EH (cell line): ENCODE measurements around the gene RPS6KA2.

ENCODE experiments used
- DNase-seq: peaks from one replicate; pipeline ENCODE4 v3.0.0-alpha.2; 2015; ENCODE audit warnings: low read depth

RPS6KA2 gene

DNA sequence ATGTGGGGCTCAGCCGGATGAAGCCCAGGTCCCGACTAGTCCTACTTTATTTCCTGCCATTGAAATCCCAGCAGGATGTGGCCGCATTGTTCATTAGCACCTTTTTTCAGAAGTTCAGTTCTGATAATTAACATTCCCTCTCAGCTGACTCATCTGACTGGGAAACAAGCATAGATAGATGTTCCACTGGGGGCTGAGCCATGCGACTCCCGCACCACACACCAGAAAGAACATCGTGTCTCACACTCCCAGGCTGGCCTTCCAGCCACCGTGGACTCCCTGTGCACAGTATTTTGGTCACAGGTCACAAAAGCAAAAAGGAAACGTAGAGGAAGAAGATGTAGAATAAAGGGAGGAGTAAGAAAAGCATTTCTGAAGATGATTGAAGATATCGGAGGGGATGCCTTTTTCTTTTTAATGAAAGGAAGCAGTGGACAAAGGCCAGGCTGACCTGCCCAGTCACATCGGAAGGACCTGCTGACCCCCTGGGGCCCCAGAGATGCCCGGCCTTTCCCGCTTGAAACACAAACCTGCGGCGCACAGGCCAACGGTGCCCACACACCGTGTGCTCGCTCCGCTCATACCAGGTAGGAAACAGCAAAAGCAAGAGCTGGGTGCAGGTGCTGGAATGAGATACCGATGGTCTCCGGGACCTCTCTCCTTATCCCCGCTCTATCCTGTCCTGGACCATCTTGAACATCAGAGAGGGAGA, 11.8 kb downstream of the RPS6KA2 start:
- peak; percentile 67 for DNase-seq

DNA sequence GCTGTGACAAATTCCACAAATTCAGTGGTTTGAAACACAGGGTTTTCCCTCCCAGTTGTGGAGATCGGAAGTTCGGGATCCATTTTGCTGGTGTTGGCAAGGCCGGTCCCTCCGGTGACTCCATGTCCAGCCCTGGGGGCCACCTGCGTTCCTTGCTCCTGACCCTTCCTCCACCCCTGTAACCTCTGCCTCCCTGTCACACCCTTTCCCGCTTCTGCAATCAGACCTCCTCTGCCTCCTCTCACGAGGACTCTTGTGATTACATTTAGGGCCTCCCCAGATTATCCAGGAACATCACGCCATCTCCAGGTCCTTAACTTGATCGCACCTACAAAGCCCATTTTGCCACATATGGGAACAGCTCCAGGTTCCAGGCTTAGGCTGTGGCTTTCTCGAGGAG, 12.5 kb downstream of the RPS6KA2 start:
- DNase-seq = no peak

DNA sequence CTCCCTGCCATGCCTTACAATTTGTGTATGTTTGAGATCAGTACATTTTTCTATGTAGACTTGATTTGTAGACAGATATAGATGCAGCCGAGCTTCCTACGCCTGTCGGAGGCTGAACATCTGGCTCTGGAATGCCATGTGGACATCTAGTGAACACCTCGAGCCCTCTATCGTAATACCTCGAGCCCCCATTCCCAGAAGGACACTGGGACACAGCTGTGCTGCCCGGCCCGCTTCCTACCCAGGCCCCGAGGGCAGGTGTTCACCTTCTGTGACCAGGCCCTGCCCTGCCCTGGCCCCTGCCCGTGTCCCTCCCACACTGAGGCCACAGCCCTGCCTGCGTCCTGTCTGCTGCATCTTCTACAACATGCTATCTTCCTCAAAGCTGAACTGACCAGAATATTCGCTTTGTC, 12.9 kb downstream of the RPS6KA2 start:
- no peak for DNase-seq

DNA sequence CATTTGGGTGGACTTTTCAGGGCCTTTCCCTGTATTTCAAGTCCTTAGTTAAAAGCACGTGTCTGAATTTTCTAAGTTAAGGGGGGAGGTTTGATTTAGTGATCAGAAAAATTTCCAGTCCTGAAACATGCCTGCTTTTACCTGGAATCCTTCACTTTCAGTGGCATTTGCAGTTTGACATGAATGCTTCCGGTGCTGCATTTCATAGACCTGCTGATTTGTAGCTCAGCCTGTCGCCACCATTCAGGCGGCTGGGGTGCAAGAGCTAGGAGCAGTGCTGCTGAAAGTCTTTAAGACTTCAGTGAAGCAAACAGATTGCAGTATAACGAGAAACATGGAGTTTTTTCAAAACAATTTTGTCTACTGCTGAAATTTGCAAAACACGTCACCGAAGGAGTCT, 14.0 kb downstream of the RPS6KA2 start:
- DNase-seq = no peak

DNA sequence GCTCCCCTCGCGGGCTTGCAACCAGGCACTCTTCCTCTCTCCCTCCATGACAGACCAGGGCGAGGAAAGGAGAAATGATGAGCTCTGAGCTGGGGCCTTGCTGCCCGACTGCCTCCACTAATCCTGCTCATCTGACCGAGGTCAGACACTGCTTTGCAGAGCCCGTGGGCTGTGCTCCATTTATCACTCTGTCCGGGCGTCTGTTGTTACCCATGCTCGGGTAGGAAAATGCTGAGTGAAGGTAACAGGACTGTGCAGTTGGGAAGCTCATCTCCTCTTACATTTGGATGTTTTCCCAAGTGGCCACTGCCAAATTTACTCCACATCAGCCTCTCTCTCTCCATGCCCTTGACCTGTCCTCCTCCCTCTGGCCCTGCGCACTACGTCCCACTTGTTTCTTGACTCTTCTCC, 14.6 kb downstream of the RPS6KA2 start:
- DNase-seq = no peak

DNA sequence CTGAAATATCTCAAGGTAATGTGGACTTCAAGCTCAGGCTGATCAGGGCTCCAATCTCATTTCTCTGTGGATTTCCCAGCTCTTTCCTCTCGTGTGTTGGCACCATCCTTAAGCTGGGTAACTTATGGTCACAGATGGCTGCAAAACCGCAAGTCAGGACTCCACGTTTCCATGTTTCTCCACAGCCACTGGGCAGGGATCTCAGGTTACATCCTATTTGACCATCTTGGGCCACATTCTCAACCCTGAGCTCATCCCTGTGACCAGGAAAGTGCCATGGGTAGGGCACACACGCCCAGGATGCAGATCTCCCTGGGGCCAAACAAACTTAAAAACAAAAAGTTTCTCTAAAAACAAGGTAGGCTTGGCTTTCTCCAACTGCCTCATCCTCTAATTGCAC, 15.4 kb downstream of the RPS6KA2 start:
- no peak for DNase-seq

DNA sequence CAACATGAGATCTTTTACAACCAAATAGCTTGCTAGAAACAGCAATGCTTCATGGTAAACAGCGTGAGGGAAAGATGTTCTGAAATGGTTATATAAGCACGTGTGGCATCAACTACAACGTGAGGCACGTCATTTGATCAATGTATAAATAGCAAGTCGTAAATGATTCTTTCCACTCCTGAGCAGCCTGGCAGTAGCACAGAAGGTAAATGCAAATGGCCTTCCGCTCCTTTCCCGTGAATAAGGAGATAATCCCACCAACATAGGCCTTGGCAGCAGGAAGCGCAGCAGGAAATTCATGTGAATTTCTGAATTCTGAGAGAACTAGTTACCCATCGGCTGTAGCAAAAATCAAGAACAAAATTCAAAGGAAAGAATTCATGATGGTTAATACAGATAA, 17.0 kb downstream of the RPS6KA2 start:
- no peak for DNase-seq

DNA sequence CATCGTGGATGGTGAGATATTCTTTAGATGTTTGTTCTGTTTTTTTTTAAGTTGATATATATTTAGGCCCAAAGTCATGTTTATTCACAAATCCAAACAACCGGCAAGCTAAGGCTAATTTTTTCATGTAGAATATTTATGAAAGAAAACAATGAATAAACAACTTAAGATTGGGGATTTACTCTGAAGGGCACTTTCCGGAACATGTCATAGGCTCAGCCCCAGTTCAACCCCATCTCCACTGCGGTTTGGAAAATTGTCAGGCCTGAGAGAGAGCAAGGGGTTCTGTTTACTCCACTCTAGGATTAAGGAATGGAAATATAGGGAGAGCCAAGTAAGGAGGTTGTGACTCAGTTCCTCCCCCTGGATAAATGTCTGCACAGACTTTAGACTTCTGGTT, 18.3 kb downstream of the RPS6KA2 start:
- no peak for DNase-seq

DNA sequence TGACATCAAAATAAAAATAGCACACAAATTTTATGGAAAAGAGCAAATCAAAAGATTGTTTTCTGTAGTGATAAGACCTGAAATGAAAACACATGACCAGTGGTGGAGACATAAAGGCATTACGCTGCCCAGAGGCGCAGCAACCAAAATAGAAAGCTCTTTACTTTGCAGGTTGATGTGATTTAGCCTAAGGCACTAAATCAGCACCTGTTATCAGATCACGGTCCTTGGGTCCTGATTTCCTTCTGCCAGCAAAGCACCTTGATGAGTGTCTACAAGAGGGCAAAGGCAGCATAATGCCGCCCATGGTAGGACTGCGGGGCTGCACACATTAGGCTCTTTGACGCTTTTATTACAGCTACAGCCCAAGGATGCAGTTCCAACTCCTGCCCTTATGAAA, 21.3 kb downstream of the RPS6KA2 start:
- no peak for DNase-seq

DNA sequence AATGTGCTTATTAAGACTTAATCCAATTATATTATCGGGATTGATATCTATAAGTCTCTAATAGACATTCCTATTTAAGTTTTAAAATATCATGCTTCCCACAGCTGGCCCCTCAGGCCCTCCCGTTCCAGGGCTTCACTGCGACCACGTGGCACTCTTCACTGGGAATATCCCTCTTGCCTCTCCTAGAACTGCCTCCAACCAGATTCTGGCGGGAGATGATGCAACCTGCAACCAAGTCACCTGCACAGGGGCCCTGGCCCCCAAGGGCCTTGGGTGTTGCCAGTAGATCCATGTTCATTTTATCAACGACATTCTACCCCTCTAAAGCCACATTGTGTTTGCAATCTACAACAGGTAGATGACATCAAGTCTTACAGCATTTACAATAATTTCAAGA, 22.1 kb downstream of the RPS6KA2 start:
- no peak for DNase-seq

DNA sequence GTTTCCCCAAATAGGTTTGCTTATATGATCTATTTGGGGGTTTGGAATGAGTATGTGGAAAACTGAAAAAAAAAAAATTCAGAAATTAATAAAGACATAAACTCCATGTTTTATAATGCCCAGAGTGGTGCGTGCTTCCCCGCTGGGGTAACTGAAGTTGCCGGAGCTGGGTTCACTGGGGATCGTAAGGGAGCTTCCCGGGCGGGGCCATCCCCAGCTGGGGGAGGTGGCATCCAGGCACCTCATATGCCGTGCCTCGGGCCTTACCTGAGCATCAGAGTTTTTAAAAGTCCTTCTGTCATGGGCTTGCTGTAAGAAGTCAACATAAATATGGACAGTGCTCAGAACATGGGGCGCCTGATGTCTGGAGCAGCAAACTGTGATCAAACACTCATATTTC, 22.7 kb downstream of the RPS6KA2 start:
- no peak for DNase-seq

DNA sequence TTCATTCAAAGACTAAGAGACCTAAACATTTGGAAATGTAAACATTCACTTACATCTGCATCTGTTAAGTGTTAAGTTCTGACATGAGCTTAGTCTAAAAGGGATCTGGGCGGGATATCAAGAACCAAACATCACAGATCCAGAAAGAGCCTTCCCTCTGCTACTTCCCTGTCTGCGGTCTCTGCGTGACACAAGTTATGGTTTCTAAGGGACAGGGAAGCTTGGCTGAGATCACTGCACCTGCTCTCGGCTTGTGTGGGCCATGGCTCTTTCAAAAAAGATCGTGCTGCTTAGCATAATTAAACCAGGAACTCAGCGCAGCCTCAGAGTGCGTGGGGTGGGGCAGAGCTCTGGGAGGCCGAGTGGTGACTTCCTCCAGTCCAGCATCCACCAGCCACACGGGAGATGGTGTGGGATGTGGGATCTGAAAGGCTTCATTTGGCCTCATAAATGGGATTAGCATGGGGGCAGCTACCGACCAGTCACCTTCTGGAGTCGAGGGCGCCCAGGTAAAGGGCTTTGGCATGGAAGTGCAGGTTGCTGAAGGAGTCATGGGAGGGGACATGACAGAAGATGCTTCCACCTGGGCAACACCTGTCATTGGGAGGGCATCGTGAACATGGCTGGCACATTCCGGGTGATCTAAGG, 23.9 kb downstream of the RPS6KA2 start:
- no peak for DNase-seq

DNA sequence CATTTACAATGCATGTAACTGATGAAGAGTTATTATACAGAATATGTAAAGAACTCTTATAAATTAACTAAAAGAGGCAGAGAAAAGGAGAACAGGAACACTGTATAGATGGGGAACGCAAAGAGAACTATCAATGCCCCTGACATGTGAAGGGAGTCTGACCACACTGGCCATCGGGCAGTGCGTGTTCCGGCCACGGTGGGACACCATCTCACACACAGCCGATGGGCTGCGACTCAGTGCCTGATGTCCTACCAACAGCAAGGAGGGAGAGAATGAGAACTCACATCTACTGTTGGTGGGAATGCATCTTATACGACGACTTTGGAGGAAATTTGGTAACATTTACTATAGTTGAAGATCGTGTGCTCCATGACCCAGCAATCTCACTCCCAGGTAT, 25.1 kb downstream of the RPS6KA2 start:
- no peak for DNase-seq

DNA sequence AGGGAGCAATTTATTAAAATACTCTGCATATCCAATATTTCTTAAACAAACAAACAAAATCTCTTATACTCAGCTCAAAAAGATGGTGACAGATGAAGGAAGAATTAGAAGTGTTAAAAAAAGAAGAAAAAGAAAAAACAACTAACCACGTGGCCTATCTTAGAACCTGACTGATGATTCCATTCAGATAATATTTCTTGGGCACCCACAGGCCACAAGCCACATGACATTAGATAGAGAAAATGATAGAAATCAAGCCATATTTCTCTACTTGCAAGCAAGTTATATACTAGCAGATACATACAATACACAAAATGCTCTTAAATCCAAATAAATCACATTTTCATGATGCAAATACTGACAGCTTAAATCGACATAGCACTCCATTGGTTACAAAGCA, 26.1 kb downstream of the RPS6KA2 start:
- DNase-seq = peak; percentile 56

DNA sequence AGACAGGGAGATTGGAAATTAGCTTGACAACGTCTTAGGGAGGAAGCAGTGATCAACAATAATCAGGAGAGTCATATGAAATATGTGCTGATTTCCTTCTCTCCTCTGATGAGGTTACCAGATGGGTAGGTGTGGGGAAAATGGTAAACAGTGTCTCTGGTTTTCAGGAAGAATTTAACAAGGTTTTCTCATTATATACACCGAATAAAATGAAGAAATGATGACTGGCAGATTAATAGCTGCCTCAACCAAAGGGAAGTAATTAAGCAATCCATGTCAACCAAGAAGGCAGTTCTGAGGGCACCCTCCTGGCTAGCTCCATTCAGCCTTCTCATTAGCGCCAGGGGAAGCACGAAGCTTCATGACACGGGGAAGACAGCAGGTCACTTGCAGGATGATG, 27.8 kb downstream of the RPS6KA2 start:
- DNase-seq = no peak

DNA sequence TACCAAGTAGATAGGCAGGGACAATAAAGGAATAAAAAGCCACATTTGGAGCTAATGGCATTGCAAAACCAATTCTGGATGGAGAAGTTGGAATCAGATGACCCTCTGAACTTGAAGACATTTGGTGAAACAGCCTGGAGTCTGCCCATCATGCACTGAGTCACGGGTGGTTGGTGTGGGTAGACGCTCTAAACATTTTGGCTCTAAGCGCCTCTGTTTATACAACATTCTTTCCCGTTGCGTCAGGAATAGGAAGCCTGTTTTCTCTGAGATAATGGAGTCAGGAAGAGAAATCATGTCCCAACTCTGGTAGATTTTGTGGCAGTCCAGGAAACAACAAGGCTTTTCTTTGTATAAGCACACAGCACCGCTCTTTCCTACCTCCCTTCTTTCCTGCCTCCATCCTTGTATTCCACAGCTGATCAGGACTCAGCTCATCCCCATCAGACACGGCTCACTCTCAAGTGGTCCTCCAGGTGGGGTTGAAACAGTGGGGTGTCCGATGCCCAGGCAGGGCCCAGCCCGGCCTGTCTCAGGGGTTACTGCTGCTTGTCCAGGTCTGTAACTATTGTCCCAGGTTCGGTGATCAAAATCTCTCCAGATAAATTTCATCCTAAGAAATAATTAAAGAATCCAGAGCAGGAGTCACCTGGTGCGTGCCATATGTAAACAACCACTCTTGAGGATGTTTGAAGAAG, 28.5 kb downstream of the RPS6KA2 start:
- peak; percentile 98 for DNase-seq

DNA sequence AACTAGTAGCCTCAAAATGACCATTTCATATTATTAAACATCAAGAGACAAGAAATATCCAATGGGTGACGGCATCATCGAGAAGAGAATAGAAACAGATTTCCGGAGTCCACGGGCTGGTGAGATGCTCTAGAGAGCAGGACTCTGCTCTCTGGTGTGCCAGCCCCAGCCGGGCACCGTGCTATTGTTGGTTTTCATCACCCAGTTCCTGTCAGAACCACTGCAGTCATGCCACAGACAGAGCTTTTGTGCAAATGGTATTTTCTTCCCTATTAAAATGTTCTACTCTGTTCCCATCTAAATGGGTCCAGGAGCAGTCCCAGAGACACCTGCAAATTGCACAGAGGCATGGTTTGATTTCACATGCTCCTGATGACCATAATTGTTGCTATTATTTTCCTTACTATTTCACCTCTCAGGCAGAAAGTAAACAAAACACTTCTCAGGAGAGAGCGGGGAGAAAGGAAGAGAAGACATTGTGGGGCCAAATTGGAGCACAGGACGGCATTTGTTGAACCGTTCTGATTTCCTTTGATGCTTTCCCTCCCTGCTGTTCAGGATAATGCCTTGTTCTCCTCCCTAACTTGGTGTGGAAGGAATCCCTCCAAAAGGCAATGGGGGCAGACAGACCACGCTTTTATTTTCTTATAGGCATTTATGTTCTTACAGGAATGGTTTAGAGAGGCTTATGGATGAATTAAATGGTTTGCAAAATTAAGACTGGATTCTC, 29.2 kb downstream of the RPS6KA2 start:
- DNase-seq = no peak

DNA sequence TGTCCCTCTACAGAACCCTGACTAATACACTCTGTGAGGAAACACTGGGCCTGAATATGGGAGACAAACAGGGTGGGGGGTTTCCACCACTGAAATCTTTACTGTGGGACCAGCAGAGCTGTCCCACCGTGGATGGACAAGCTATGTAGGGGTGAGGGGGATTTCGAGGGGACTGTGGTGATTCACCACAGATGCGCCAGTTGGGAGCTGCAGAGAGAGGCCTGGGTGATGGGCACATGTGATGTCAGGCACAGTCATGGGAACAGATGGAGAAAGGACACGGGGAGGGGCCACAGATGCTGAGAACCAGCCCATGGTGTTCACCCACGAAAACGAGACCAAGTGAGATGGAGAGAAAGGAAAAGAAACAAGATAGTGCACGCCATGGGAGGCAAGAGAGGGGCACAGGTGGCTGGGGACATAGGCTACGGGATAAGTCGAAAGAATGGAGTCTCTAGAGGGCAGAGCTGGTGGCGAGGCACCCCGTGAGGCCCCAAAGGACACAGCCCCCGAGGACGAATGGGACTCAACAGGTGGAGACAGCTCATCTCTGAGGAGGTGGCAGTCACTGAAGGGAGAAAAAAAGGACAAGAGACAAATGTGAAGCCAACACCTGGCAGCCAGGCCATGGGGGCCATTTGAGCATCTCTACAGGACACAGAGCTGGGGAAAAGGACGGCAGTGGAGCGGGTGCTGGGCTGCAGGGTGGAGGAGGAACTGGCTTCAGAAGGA, 30.1 kb downstream of the RPS6KA2 start:
- no peak for DNase-seq

DNA sequence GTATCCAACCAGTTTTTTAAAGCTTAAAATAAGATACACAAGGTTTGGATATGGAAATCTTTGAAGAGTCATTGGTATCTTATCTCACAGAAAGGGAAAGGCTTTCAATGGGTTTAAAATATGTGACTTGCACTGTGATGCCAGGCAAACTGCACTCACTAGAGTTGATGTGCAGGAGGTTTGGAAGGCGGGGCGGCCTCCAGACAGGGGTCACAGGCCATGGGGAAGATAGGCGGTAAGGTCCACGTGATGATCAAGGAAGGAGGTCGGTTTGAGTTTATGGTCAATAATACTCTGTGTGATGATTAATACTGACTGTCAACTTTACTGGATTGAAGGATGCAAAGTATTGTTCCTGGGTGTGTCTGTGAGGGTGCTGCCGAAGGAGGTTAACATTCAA, 31.1 kb downstream of the RPS6KA2 start:
- no peak for DNase-seq

DNA sequence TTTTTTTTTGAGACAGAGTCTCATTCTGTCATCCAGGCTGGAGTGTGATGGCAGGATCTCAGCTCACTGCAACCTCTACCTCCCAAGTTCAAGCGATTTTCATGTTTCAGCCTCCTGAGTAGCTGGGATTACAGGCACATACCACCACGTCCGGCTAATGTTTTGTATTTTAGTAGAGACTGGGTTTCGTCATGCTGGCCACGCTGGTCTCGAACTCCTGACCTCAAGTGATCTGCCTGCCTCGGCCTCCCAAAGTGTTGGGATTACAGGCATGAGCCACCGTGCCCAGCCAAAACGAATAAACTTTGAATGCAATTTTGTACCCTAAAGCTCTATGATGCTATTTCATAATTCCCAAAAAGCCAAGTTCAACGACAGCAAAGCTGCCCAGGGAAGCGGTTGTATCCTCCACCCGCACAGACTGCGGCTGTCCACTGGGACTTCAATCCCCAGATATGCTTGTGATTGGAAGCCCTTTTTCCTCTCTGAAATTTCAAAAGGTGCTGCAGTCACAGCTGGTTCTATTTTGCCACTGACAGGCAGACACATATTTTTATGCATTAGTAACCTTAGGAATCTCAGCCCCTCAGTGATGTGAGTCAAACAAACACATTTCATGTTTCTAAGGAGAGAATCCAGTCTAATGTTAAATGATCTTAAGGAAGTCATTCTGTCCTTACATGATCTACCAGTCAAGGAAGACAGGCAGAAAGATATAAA, 31.8 kb downstream of the RPS6KA2 start:
- peak; percentile 94 for DNase-seq

DNA sequence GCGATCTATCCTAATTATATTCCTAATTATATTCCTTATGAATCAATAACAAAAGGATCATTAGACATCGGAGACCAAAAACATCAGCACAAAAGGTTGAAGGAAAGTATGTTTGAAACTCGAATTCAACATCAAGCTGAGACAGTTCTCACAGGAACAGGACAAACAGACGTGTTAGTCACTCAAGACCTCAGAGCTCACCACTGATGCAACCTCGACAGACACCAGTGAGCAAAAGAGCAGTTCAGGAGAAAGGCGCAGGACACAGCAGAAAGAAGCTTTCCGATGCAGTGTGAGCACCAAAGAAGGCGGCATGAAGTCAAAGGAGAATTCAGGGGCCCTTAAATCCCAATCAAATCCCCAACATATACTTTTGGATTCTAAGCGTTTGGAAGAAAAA, 34.2 kb downstream of the RPS6KA2 start:
- peak; percentile 54 for DNase-seq
